Heart left ventricle (tissue), 16 donors: ENCODE results near the gene NEURL1. TPM values are rescaled to one million over a fixed set of nuclear protein-coding genes. Genes with fewer than 3 reads are reported as not detected.

Experiments used
- ATAC-seq, 4 donors: fragments of 200-7000 bp; cut with Tn5 transposase; one replicate each; pipeline ENCODE4 v1.9.1; 2020 to 2022; ENCODE audit warnings: moderate library complexity in 4 of 4, mild to moderate bottlenecking in 3 of 4, moderate number of reproducible peaks in 1 of 4
- DNase-seq, 5 donors: peaks; one replicate each; pipeline ENCODE4 v3.0.0-alpha.2; 2020
- H3K27ac ChIP-seq, 12 donors: fragments of 200-600 bp; sonication (generic) in 4 of 12; one replicate each; pipeline versions ENCODE4 v1.5.0 to v1.8.0; 2016 to 2022; ENCODE audit warnings: mild to moderate bottlenecking in 2 of 12
- H3K27me3 ChIP-seq, 9 donors: fragments of 200-600 bp; sonication (generic) in 2 of 9; one replicate each; pipeline versions ENCODE4 v1.5.1 to v1.8.0; 2016 to 2022; ENCODE audit warnings: mild to moderate bottlenecking in 3 of 9
- H3K36me3 ChIP-seq, 9 donors: fragments of 200-600 bp; sonication (generic) in 2 of 9; one replicate each; pipeline versions ENCODE4 v1.5.0 to v1.8.0; 2018 to 2022; ENCODE audit warnings: mild to moderate bottlenecking in 2 of 9
- H3K4me1 ChIP-seq, 12 donors: fragments of 200-600 bp; sonication (generic) in 4 of 12; one replicate each; pipeline versions ENCODE4 v1.5.0 to v1.8.0; 2016 to 2022; ENCODE audit warnings: mild to moderate bottlenecking in 3 of 12
- H3K4me3 ChIP-seq, 12 donors: fragments of 200-600 bp; sonication (generic) in 4 of 12; one replicate each; pipeline versions ENCODE4 v1.5.0 to v1.8.0; 2017 to 2022; ENCODE audit warnings: mild to moderate bottlenecking in 9 of 12, moderate library complexity in 4 of 12
- H3K9me3 ChIP-seq, 12 donors: fragments of 200-600 bp; sonication (generic) in 4 of 12; one replicate each; pipeline versions ENCODE4 v1.5.0 to v1.8.0; 2016 to 2022; ENCODE audit warnings: mild to moderate bottlenecking in 1 of 12
- POLR2A ChIP-seq, 2 donors: fragments of 450-650 bp; IDR thresholded peaks; one replicate each; pipeline ENCODE4 v1.6.1; 2017; ENCODE audit warnings: antibody characterized with exemption in 2 of 2, mild to moderate bottlenecking in 2 of 2, moderate library complexity in 2 of 2
- WGBS, 4 donors: extraction: QIAGEN DNeasy Blood & Tissue Kit in 2 of 4; methylation state at CpG; one replicate each; pipeline versions ENCODE4 v1.1.5 to v1.1.7; 2013 to 2018; 5-methylcytosine and 5-hydroxymethylcytosine counted together
- intact Hi-C, 10 donors: fragments of 100-400 bp; cut with DNase I; formaldehyde crosslinking; loops; one replicate each; pipeline versions ENCODE4 v1.11.1 to v1.14.2; 2022
- polyA plus RNA-seq, 2 donors: library from polyadenylated mRNA; stranded (reverse); fragments of 200-250 nt; gene quantifications; one replicate each; pipeline ENCODE4 v1.2.3, GENCODE V29; 2013
- total RNA-seq, 9 donors: library from RNA; depleted of rRNA in 2 of 9; stranded (reverse); fragments of >200 nt in 2 of 9; fragmentation: NEBNext Ultra II Directional in 3 of 9; extraction: Animal tissue kit (Norgen Biotek cat#: 25700) in 3 of 9; gene quantifications; one replicate each; pipeline versions ENCODE4 v1.1.0 to v1.2.4, GENCODE V29; 2016 to 2023
- TF ChIP-seq, protein P1 (sequence below), 12 donors: fragments of 200-600 bp; sonication (generic) in 4 of 12; IDR thresholded peaks; one replicate each; pipeline versions ENCODE4 v1.5.0 to v1.8.0; 2018 to 2022; ENCODE audit warnings: antibody characterized with exemption in 12 of 12, mild to moderate bottlenecking in 5 of 12
- donor health status: ischemic (EF 13 %, LVEDD 7.1; RV severe dilation, severe dysfunction).
- donor health status: healthy with polysubstance abuse.
- donor health status: DM: no; HTN: yes; CAD: no.
- donor health status: DM: no; HTN: no; CAD: no.
- donor health status: ischemic (EF 25% LVEDD 6.9; RV normal size, moderate dysfunction).
- donor health status: ischemic (EF 25% LVEDD 5.7; RV mildly dilated, moderate dysfunction).
- donor health status: healthy.
- donor health status: DM: yes; HTN: yes; CAD: no.
- donor health status: ischemic (EF 35%, LVEDD 5.7; RV mildly dilated, moderate dysfunction).
- donor health status: nonischemic (EF 11% LVEDD 7.7; RV severe dilation, severe dysfunction).
- donor health status: DM: yes; HTN: yes; CAD: no.
- donor health status: PGD.
- donor health status: ischemic (EF 29% LVEDD 5.4; RV normal size, mild dysfunction).
- donor health status: nonischemic (EF 23%, LVEDD 6.1; RV moderate dilation, normal function).

The NEURL1 gene
- total and polyA plus RNA-seq, 11 donors, result 0.07 to 0.64 (median 0.14) TPM; not detected in 2

DNA sequence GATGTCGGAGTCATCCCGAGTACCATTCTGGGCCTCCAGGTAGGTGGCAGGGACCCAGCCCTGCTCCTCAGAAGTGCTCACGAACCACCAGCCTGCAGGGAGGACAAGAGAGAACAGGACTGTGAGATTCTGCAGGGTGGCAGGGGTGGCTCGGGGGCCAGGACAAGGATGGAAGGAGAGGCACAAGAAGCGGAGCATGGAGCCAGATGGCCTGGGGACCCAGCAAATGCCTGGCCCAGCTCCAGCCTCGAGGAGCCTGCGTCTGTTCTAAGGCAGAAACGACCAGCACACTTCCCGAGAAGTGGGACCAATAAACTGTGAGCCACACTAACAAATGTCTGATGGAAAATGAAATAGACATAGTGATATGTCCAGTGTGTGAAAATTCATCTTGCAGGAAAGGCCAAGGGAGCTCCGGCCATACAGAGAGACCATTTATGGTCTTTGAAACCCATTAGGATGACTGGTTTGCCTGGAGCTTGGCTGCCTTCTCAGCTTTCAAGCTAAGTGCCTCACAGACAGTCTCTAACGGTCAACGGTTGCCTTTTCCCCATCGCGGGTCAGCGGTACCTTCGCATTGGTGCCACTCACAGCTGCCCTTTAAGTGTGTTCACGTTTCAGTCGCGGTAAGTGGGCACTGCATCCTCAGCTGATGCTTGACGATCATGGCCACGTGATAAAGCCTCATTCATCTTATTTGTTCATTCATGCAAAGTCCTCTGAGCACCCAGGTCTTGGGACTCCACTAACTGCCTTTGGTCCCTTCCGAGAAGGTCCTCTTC is 133.8 kb downstream of the NEURL1 start:
- WGBS, 4 donors, result 87 to 89% (median 88%) methylated on average over 22 of the region's 22 CpGs
- Histone ChIP-seq H3K4me1 (peaks cover 0 to 21% (median 4%) of the 10 kb centered on the region in 12 donors), H3K4me3 (no peak overlapping the region)

DNA sequence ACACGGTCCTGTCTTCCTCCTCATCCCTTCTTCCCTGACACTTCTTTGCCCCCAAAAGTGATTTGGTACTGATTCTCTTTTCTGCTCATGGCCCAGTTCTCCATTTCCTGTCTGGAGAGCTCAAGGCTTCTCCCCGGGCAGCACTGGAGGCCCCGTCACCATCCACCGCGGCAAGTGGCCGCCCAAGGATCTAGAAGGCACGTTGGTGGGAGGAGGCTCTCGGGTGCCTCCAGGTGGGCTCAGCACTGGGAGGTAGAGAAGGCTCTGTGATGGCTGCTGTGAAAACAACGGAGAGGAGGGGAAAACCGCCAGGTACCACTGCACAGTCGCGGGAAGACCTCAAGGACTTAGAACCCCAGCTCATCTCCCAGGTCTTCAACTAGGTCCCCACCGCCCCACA is 134.4 kb downstream of the NEURL1 start:
- intact Hi-C loops, result no loop called here
- ATAC-seq (no peak), DNase-seq (no peak)
- H3K4me1 ChIP-seq, result peaks cover 0 to 20% (median 0%) of the 10 kb centered on the region in 12 donors
- H3K9me3 ChIP-seq, result no peaks in the 10 kb centered on the region
- H3K4me3 ChIP-seq, result no peak overlapping the region
- H3K27ac ChIP-seq, result no peak overlapping the region
- 92 to 96% (median 95%) methylated on average over 13 of the region's 13 CpGs for WGBS, 4 donors
- TF ChIP-seq, protein P1, sequence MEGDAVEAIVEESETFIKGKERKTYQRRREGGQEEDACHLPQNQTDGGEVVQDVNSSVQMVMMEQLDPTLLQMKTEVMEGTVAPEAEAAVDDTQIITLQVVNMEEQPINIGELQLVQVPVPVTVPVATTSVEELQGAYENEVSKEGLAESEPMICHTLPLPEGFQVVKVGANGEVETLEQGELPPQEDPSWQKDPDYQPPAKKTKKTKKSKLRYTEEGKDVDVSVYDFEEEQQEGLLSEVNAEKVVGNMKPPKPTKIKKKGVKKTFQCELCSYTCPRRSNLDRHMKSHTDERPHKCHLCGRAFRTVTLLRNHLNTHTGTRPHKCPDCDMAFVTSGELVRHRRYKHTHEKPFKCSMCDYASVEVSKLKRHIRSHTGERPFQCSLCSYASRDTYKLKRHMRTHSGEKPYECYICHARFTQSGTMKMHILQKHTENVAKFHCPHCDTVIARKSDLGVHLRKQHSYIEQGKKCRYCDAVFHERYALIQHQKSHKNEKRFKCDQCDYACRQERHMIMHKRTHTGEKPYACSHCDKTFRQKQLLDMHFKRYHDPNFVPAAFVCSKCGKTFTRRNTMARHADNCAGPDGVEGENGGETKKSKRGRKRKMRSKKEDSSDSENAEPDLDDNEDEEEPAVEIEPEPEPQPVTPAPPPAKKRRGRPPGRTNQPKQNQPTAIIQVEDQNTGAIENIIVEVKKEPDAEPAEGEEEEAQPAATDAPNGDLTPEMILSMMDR (IDR thresholded peaks at IDR 0.05), result no peak
- no peak for TF ChIP-seq POLR2A (IDR thresholded peaks at IDR 0.05)
- H3K27me3 ChIP-seq, result no peaks in the 10 kb centered on the region
- H3K36me3 ChIP-seq, result peaks cover 0 to 69% (median 41%) of the 10 kb centered on the region in 9 donors

More for the DNA sequence above, 133.8 kb downstream of the NEURL1 start:
- Histone ChIP-seq H3K36me3 (peaks cover 0 to 69% (median 45%) of the 10 kb centered on the region in 9 donors), H3K9me3 (no peaks in the 10 kb centered on the region), H3K27me3 (no peaks in the 10 kb centered on the region), H3K27ac (no peak overlapping the region)
- intact Hi-C loops, result no loop called here
- DNase-seq (no peak), ATAC-seq (no peak)
- TF ChIP-seq, protein P1 (IDR thresholded peaks at IDR 0.05), result no peak
- no peak for TF ChIP-seq POLR2A (IDR thresholded peaks at IDR 0.05)

DNA sequence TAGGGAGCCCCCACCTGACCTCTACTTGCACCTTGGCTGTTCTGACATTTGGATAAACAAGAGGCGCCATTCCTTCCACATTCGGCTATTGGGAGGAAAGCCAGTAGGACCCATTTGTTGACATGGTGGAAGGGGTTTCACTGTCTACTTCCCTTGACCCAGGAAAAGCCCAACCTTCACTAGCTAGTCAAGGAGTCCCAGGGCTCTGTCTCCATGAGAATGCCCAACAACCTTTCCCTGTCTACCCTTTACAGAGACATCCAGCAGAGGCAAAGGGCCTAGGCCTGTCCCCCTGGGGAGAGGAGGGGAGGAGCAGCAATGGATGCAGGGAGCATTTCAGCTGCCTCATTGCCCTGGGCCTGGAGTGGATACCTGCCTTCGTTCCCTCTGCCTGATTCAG is 136.1 kb downstream of the NEURL1 start:
- intact Hi-C loops, result no loop called here
- ATAC-seq (no peak), DNase-seq (no peak)

DNA sequence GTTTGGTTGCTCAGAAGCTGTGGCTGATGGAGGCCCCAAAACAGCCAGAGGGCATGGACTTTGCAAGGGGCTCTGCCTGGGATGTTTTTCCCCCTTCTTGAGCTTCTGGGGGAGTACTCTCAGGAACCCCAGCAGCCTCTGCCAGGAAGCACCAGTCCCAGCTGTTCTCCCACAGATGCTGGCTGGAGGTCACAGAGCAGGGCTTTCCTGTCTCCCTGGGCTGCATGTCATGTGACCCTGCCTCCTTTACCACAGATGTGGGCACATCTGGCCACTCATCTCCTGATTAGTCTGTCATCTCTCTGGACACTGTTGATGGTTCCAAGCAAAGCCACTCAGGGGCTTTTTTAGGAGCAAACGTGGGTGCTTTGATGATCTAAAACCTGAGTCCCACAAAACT is 136.7 kb downstream of the NEURL1 start:
- no peak for TF ChIP-seq POLR2A (IDR thresholded peaks at IDR 0.05)
- TF ChIP-seq, protein P1 (IDR thresholded peaks at IDR 0.05), result no peak
- Histone ChIP-seq H3K27me3 (no peaks in the 10 kb centered on the region), H3K4me3 (no peak overlapping the region), H3K27ac (no peak overlapping the region), H3K9me3 (no peaks in the 10 kb centered on the region), H3K36me3 (peaks cover 0 to 63% (median 28%) of the 10 kb centered on the region in 9 donors), H3K4me1 (peaks cover 0 to 18% (median 2%) of the 10 kb centered on the region in 12 donors)
- intact Hi-C loops, result no loop called here
- WGBS, 4 donors, result 53 to 79% (median 70%) methylated on average over 1 of the region's 1 CpG
- ATAC-seq, result no peak
- no peak for DNase-seq

More for the DNA sequence above, 136.1 kb downstream of the NEURL1 start:
- no peak overlapping the region for H3K4me3 ChIP-seq
- H3K4me1 ChIP-seq, result peaks cover 0 to 16% (median 0%) of the 10 kb centered on the region in 12 donors
- TF ChIP-seq POLR2A (IDR thresholded peaks at IDR 0.05), result no peak
- TF ChIP-seq, protein P1 (IDR thresholded peaks at IDR 0.05), result no peak
- H3K9me3 ChIP-seq, result no peaks in the 10 kb centered on the region
- peaks cover 0 to 66% (median 34%) of the 10 kb centered on the region in 9 donors for H3K36me3 ChIP-seq
- H3K27me3 ChIP-seq, result no peaks in the 10 kb centered on the region
- no peak overlapping the region for H3K27ac ChIP-seq
- 74 to 100% (median 77%) methylated on average over 1 to 3 of the region's 3 CpGs for WGBS, 4 donors
